HL-60 (cell line): Measurements from ENCODE around the gene CBX1.

ENCODE experiments used
- POLR2AphosphoS5 ChIP-seq: IDR thresholded peaks from 2 replicates; pipeline ENCODE4 v1.6.1; 2012; ENCODE audit warnings: low read depth
- SPI1 ChIP-seq: IDR thresholded peaks from 2 replicates; pipeline ENCODE4 v1.6.1; 2012; ENCODE audit warnings: low read depth, mild to moderate bottlenecking, borderline replicate concordance
- TF ChIP-seq, protein P1 (sequence below): IDR thresholded peaks from one replicate; pipeline ENCODE4 v1.5.1; 2011; ENCODE audit warnings: low read length, control low read depth, inconsistent platforms; ENCODE audit not compliant: insufficient read depth
- TF ChIP-seq, protein P2 (sequence below): IDR thresholded peaks from 2 replicates; pipeline ENCODE4 v1.6.1; 2012; ENCODE audit warnings: low read depth; ENCODE audit not compliant: insufficient replicate concordance

DNA sequence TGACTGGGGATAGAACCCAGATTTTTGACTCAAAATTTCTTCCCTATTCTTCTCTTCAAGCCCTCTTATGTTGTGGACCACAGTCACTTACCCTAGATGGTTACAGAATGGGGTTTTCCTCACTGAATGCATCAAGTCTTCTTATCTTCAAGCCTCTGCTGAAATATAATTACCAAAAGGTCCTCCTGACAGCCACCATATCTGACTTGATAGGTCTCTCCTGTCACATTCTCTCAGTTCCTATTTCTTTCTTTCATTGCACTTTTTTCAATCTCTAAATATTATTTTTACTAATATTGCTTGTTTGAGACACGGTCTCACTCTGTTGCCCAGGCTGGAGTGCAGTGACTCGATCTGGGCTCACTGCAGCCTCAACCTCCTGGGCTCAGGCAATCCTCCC is 62.6 kb downstream of the CBX1 start:
- TF ChIP-seq, protein P1, sequence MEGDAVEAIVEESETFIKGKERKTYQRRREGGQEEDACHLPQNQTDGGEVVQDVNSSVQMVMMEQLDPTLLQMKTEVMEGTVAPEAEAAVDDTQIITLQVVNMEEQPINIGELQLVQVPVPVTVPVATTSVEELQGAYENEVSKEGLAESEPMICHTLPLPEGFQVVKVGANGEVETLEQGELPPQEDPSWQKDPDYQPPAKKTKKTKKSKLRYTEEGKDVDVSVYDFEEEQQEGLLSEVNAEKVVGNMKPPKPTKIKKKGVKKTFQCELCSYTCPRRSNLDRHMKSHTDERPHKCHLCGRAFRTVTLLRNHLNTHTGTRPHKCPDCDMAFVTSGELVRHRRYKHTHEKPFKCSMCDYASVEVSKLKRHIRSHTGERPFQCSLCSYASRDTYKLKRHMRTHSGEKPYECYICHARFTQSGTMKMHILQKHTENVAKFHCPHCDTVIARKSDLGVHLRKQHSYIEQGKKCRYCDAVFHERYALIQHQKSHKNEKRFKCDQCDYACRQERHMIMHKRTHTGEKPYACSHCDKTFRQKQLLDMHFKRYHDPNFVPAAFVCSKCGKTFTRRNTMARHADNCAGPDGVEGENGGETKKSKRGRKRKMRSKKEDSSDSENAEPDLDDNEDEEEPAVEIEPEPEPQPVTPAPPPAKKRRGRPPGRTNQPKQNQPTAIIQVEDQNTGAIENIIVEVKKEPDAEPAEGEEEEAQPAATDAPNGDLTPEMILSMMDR = no peak
- TF ChIP-seq, protein P2, sequence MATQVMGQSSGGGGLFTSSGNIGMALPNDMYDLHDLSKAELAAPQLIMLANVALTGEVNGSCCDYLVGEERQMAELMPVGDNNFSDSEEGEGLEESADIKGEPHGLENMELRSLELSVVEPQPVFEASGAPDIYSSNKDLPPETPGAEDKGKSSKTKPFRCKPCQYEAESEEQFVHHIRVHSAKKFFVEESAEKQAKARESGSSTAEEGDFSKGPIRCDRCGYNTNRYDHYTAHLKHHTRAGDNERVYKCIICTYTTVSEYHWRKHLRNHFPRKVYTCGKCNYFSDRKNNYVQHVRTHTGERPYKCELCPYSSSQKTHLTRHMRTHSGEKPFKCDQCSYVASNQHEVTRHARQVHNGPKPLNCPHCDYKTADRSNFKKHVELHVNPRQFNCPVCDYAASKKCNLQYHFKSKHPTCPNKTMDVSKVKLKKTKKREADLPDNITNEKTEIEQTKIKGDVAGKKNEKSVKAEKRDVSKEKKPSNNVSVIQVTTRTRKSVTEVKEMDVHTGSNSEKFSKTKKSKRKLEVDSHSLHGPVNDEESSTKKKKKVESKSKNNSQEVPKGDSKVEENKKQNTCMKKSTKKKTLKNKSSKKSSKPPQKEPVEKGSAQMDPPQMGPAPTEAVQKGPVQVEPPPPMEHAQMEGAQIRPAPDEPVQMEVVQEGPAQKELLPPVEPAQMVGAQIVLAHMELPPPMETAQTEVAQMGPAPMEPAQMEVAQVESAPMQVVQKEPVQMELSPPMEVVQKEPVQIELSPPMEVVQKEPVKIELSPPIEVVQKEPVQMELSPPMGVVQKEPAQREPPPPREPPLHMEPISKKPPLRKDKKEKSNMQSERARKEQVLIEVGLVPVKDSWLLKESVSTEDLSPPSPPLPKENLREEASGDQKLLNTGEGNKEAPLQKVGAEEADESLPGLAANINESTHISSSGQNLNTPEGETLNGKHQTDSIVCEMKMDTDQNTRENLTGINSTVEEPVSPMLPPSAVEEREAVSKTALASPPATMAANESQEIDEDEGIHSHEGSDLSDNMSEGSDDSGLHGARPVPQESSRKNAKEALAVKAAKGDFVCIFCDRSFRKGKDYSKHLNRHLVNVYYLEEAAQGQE = no peak
- TF ChIP-seq SPI1 (no peak), POLR2AphosphoS5 (no peak)
